Measurements from ENCODE around the gene ALG14.
A peak's percentile ranks its signal among the peaks of the same experiment; 100 is the strongest.
"Not testable (repeated sequence)": the region's sequence is repeated elsewhere in the genome, so short reads cannot be mapped to it uniquely, and the experiment has no call there.

The ALG14 gene

GRCh38 chr1:94952539-94952938, 120.2 kb downstream of the ALG14 start:
- no peak for DNase-seq (ENCODE audit: low read depth)

DNA sequence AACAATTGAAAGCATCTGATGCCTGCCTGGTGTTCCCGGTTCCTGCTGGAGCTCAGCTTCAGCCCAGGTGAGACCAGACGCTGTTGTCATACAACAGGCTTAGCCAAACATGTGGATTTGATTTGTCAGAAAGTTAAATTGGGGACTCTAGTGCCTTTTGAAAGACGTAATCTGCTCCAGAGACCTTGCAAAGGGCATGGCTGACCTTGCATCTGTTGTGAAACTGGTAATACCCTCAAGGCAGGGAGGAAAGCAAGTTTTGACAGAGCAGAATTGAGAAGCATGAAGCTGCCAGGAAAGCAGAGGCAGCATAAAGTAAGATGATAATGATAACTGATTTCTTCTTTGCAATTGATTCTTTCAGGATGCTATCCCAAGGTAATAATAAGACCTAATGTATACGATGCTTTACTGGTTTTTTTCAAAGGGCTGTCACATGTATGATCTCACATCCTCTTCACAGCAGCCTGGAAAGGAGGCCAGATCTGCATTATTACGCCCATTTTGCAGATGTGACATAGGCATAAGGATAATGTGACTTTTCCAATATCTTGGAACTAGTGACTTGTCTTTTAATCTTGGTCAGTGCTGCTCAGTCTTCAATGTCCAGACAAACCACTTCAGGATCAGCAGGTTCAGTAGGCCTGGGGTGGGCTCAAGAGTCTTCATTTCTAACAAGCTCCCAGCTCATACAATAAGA, 121.1 kb downstream of the ALG14 start:
- DNase-seq (ENCODE audit: low read depth) = no peak

DNA sequence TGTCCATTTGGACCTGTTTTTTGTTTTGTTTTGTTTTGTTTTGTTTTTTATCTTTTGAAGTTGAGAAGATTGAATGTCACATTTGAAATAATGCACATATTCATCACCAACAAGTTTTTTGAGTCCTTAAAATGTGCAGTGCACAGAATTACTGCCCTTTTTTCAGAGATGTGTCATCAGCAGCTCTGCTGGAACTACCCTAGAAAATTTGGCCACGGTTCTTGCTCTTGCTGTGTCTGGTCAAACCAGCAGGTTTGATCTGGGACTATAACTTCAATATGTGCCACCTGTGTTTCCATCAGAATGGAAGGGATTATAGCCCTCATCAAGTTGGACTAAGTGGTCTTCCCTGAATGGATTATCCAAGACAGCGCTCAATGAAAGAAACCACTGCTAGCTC, 121.7 kb downstream of the ALG14 start:
- no peak for DNase-seq (ENCODE audit: low read depth)

GRCh38 chr1:94949681-94950661, 122.8 kb downstream of the ALG14 start:
- DNase-seq (ENCODE audit: low read depth) = peak; percentile 98

GRCh38 chr1:94947437-94947836, 125.3 kb downstream of the ALG14 start:
- DNase-seq (ENCODE audit: low read depth) = peak; percentile 89

GRCh38 chr1:94946886-94947285, 125.9 kb downstream of the ALG14 start:
- no peak for DNase-seq (ENCODE audit: low read depth)

DNA sequence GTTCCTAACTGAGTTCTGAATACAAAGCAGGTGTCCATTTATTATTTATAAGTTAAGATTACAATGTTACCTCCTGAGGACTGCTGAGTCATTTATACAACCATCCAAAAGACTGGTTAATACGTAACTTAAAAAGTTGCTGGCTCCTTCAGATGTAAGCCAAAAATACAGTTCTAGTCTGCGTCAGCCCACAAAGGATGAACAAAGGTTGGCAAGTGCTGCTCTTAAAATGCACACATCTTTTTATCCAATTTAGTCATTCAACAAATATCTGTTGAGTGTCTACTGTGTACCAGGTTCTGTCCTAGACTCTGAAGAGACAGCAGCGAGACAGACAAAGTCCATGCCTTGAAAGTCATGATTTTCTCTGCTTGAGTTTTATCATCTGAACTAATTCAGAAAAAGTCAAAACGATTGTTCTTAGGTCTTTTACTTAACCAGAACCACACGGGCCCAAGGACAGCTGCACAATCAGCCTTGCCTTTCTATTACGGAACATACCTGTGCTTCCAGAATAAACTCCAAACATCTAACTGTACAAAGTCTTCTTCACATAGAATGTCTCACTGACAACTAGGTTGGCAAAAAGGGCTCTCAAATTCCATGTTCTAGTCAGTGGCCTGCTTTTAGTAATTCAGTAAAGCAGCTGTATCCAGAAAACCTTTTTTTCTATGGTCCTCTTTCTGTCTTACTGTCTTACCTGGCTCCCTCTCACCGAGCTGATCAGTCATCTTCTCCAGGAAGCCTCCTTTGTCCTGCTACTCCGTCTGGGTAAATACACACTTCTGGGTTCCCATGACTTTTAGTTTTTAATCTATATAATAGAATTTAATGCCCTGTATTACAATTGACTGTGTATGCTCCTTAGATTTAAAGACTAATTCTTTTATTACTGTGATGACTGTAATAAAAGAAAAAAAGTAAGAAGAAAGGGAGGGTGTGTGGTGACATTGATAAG, 130.3 kb downstream of the ALG14 start:
- no peak for DNase-seq (ENCODE audit: low read depth)

- DNase-seq (ENCODE audit: low read depth) = not testable (repeated sequence)
Measured at GRCh38 chr1:94941480-94941879, 131.3 kb downstream of the ALG14 start.

GRCh38 chr1:94940738-94941137, 132.0 kb downstream of the ALG14 start:
- no peak for DNase-seq (ENCODE audit: low read depth)

- no peak for DNase-seq (ENCODE audit: low read depth)
Measured at GRCh38 chr1:94937820-94938219, 134.9 kb downstream of the ALG14 start.

GRCh38 chr1:94936861-94937620, 135.7 kb downstream of the ALG14 start:
- DNase-seq (ENCODE audit: low read depth) = peak; percentile 84

GRCh38 chr1:94935476-94935875, 137.3 kb downstream of the ALG14 start:
- no peak for DNase-seq (ENCODE audit: low read depth)

DNA sequence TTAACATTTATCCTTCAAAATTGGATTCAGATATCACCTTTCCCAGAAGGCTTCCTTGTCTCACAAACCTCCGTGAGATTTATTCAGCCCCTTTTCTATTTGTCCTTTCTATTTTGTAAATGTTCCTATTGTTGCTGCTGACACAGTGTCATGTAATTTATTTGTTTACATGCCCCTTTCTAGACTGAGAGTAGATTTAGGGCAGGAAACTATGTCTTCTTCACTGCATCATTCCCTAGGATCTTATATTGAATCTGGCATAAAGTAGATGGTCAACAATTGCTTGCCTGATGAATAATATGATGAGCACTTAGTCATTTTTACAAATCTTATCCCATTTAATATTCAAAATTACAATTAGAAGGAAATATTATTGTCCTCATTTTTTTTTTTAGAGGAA, 137.7 kb downstream of the ALG14 start:
- DNase-seq (ENCODE audit: low read depth) = no peak

DNA sequence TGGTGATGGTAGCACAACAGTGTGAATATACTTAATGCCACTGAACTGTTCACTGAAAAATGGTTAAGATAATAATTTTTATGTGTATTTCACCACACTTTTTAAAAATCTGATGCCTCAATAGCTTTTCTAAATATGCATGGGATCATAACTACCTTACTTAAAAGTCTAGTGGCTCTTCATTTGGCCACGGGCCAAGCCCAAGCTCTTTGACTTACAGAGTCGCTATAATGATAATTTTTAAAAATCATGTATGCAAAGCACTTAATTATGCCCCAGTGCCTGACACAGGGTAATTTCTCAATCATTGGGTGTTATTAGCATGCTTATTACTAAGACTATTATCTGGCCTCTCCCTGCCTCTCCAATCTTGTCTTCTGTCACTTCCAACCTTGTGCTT, 138.2 kb downstream of the ALG14 start:
- DNase-seq (ENCODE audit: low read depth) = no peak

- no peak for DNase-seq (ENCODE audit: low read depth)
Measured at GRCh38 chr1:94931254-94931841, 141.4 kb downstream of the ALG14 start.

DNA sequence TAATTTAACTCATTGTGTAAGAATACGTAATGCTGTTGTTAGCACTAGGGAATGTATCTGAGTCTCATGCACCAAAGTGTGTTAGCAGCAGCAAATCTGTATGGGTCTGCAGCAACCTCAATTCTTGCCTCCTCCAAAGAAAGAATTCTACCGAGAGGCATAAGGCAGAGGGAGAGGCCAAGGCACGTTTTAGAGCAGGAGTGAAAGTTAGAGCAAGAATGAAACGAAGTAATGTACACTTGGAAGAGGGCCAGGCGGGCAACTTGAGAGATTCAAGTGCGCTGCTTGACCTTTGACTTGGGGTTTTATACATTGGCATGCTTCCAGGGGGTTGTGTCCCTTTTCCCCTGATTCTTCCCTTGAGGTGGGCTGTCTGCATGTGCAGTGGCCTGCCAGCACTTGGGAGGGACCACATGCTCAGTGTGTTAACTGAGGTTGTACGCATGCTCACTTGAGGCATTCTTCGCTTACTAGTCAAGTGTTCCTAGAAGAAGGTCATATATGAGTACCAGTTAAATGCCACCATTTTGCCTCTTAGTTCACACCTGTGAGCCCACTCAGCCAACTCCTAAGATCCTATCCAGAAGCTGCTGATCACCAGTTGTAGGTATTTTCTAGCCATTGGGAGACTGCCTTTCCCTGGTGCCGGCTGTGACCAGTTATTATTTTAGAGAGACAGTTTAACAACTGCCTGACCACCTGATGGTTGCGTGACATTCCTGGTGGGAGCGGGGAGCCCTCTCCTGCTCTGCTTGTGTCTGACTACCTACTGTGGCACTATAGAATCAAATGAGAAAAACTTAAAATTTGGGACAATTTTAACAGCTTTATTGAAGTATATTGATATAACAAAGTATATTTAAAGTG, 143.2 kb downstream of the ALG14 start:
- DNase-seq (ENCODE audit: low read depth) = peak; percentile 55

DNA sequence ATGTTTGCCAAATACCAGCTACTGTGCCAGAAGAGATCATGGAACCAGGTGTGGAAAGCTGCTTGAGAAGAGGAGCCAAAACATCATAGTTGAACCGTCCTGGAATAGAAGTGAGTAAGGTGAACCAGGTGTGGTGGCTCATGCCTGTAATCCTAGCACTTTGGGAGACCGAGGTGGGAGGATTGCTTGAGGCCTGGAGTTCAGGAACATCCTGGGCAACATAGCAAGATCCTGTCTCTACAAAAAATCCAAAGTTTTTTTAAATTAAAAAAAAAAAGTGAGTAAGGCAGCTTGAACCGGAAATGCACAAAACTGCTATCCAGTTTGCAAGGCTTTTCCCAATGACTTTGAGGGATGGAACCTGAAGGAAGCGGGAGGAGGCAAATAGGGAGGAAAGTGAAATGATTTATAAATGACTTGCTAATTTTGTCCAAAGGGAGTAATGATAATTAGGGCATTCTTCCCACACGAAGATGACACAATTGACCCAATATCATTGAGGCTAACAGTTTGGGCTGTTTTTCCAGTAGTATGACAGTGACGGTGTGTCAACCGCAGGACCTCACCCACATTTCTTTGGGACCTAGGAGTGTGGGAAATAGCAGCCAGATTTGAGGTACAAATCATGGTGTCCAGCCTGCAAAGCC, 144.3 kb downstream of the ALG14 start:
- no peak for DNase-seq (ENCODE audit: low read depth)

GRCh38 chr1:94927405-94928175, 145.2 kb downstream of the ALG14 start:
- peak; percentile 68 for DNase-seq (ENCODE audit: low read depth)

Measured in amniotic epithelial cell (primary cell).